Raji (cell line): ENCODE measurements around the gene SRRM4.

Experiments used
- POLR2A ChIP-seq: IDR thresholded peaks from 2 replicates; pipeline ENCODE4 v1.6.1; 2011; ENCODE audit warnings: low read depth, low read length, control low read depth; ENCODE audit not compliant: insufficient read depth

The SRRM4 gene

DNA sequence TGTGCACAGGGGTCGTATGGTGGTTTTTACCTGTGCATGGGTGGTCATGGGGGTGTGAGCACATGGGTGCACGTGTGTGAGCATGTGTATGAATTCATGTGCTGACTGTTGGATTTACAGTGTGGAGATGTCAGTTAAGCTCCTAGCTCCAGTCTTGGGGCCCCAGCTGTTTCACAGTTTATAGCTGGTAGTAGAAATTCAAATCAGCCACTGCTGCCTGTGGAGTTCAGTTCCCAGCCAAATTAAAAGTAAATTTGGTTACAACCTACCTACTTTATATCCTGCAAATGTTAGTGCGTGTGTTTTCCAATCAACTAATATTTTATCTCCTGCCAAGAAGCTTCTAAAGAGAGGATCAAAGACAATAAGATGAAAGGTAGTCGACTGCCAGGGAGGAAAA lies 141.4 kb downstream of the SRRM4 start:
- no peak for TF ChIP-seq POLR2A

DNA sequence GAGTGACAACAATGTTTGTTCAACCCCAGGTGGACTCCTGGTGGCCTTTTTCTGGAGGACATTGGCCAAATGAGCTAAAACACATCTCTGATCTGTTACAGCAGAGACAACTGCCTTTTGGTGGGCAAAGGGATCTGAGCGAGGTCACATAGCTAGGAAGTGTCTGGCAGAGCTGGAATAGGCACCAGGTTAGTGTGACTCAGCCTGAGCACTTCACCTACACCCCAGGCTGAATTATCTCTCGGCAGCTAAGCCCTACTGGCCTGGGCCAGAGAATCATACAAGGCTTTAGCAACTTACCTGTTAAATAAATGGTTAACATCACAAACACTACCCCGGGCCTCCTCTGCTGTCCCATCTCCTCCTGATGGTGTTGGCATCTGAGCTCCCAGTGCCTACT lies 147.2 kb downstream of the SRRM4 start:
- TF ChIP-seq POLR2A, result no peak

DNA sequence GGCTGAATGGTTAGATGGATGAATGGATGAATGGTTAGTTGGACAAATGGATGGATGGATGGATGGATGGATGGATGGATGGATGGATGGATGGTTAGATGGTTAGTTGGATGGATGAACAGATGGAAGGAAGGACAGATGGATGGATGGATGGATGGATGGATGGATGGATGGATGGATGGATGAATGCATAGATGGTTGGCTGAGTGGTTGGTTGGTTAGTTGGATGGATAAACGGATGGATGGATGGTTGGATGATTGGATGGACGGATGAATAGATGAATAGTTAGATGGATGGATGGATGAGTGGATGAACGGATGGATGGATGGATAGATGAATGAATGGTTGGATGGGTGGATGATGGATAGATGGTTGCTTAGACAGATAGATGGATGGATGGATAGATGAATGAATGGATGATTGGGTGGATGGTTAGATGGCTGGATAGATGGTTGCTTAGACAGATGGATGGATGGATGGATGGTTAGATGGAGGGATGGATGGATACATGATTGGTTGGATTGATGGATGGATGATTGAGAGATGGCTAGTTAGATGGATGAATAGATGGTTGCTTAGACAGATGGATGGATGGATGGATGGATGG lies 148.6 kb downstream of the SRRM4 start:
- no peak for TF ChIP-seq POLR2A

DNA sequence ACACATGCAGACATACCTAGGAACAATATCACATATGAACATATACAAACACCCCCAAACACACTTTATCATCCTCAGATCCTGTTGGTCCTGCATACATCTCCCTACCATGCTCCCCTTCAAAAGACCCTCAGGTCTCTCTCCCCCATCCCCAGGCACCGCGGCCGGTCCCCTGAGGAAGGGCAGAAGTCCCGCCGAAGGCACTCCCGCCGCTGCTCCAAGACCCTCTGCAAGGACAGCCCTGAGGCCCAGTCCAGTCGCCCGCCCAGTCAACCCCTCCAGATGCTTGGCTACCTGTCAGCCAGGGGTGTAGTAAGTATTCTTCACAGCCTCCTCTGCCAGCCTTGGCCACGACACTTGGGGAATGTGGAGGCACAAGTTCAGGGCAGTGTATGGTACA lies 149.2 kb downstream of the SRRM4 start:
- no peak for TF ChIP-seq POLR2A

DNA sequence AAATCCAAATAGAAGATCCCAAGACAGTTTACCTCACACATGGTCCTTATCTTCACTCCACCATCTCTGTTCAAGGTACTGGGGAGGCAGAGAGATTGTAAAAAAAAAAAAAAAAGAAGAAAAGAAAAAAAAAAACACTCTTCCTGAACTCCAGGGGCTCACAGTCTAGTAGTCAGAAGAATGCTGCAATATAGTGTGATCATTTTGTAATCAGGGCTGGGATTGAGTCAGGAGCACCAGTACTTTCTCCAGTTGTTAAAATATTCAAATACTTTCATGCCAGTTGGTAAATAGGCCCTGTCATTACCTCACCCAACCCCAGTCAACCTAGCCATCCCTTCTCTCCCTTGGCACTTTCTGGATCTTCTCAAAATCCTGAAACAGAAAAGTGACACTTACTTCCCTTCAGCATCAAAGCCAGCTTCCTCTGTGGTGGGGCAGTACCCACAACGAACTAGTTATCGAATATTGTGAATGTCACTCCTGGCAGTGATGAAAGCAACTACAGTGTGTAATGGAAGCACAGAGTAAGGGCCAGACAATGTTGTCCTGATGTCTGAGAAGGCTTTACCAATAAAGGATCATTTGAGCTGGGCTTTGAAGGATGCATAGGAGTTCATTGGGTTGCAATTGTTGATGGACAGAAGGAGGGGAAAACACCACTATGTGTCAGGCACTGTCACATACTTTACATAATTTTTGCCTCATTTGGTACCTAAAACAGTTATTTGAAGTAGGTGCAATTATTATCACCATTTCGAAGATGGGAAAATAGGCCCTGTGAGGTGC lies 153.1 kb downstream of the SRRM4 start:
- no peak for TF ChIP-seq POLR2A

DNA sequence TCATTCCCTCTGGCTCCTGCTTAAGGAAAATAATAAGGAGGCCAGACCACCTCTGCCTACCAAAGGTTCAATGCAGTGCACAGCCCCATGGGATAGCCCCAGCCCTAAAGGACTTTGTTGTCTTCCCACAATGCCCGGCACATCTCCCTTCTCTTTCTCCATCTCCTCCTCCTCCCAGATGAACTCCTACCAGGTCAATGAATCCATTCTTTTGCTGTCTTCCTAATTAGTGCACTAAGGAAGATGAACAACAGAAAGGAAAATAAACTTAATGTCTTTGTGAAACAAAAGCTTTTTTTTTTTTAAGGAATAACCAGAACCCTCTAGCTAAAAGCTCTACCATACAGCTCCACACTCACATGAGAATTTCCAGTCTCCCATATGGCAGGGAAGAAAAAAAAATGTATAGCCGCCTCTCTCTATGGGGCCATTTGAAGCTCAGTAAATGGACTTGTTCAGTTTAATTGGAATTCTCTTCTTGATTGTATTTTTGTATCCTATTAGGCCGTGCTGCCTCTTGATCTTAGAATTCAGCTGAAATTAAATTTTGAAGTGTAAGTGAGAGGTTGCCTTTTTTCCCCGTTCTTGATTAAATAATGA lies 155.6 kb downstream of the SRRM4 start:
- no peak for TF ChIP-seq POLR2A

DNA sequence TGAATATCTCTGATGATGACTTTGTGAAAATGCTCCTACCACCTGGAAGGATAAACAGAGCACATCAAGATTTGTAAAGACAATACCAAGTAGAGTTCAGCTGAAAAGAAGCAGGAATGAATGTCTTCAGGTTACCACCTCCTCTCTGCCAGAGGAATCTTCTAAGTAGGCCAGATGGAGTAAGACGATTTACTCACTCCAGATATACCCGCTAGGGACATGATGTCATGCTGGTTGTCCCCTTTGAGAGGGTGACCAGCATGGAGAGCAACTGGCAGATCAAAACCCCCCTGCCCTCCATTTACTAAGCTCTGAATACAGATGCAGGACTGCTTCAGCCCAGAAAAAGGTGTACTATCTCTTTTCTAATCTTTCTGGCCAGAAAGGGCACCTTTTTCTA lies 158.1 kb downstream of the SRRM4 start:
- TF ChIP-seq POLR2A, result no peak

DNA sequence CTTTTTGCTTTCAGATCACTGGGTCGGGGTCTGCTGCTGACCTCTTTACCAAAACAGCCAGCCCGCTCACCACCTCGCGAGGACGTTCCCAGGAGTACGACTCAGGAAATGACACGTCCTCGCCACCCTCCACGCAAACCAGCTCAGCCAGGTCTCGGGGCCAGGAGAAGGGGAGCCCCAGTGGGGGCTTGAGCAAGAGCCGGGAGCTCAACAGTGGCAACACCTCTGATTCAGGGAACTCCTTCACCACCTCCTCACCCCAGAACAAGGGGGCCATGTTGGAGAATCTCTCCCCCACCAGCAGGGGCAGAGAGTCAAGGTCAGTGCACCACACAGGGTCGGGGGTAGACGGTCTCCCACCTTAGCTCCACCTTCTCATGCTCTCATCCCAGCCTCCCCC lies 164.0 kb downstream of the SRRM4 start:
- no peak for TF ChIP-seq POLR2A

DNA sequence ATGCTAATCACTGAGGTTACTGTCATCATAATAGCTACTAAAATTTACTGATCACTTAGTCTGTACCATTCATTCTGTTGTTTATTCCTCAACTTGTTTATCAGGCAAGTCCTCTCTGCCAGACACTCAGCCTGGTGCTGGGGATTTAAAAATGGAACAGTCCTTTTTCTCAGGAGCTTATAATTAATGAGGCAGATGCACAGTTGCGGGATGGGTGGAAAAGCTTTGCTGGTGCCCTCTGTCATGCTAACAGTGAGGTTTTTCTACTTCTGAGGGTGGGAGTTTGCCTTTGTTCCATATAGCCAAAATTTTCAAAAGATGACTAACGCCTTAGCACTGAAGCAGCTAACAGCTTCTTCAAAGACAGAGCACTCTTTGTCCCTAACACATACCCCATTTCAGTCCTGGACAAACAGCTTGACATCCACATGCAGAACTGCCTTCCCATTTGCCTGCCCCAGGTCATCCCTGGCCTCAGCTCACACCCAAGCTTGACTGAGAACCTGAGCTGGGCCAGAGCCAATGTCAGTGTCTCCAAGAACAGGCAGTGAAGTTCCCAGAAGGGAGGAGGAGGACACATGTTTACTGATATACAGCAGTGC lies 166.6 kb downstream of the SRRM4 start:
- no peak for TF ChIP-seq POLR2A

DNA sequence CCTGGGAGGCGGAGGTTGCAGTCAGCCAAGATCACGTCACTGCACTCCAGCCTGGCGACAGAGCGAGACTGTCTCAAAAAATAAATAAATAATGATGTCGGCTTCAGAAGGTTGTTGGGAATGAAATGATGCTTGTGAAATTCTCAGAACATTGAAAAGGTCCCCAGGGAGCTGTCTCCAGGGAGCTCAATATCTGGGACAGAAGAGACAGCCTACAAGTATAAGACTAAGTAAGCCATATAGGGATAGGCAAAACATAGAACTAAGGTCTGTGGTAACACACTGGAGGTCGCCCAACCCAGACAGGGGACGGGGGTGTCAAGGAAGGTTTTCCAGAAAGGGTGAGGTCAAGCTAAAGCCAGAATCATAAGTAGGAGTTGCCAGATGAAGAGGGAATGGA lies 167.9 kb downstream of the SRRM4 start:
- no peak for TF ChIP-seq POLR2A

DNA sequence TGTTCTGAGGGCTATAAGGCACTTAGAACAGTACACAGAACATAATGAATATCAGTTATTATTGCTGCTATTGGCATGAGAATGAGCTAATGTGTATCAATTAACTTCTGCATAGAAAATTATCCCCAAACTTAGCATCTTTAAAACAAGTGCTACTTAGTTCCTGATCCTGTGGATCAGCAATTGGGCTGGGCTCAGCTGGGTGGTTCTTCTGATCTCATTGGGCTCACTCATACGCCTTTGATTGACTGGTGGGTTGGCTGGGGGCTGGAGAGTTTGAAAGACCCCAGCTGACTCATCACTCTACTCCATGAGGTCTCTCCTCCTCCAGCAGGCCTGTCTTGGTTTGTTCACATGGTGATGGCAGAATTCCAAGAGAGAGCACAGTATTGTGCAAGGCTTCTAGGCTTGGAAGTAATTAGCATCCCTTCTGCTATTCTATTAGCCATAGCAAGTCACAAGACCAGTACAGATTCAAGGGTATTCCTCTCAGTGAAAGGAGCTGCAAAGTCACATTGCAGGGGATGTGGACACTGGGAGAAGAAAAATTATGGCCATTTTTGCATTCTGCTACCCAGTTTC lies 170.2 kb downstream of the SRRM4 start:
- TF ChIP-seq POLR2A, result no peak

DNA sequence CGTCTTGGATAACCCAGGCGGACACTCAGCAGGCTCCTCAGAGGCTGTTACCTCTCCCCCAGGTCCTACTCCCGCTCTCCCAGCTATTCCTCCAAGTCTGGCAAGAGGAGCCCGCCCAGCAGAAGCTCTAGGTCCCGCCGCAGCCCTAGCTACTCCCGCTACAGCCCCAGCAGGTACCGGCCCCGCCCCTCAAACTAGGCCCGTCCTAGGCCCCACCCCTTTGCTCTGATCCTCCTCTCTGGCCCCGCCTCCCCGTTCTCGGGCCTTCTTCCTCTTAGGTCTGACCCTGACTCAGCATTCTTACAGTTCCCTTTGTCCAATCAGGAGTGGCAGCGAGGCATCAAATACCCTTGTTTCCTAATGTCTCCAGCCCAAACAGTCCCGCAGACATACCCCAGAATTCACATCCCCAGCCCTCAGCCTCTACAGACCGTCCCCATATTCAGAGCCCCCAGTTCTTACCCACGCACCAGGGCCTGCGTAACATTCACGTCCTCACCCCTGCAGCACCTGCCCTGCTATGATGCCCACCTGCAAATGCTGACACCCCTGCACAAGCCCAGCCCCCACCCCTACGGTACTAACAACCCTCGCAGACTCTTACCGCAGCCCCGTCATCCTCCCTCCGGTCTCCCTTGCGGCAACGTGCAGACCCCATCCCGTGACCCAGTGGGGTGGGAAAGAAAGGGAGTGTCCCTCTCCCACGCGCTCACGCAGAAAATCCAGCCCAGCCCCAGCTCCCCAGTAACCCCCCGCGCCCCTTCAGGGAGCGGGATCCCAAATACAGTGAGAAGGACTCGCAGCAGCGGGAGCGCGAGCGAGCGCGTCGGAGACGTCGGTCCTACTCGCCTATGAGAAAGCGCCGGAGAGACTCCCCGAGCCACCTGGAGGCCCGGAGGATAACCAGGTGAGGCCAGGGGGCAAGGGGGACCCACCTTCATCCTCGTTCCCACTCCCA lies 172.4 kb downstream of the SRRM4 start:
- TF ChIP-seq POLR2A, result no peak

DNA sequence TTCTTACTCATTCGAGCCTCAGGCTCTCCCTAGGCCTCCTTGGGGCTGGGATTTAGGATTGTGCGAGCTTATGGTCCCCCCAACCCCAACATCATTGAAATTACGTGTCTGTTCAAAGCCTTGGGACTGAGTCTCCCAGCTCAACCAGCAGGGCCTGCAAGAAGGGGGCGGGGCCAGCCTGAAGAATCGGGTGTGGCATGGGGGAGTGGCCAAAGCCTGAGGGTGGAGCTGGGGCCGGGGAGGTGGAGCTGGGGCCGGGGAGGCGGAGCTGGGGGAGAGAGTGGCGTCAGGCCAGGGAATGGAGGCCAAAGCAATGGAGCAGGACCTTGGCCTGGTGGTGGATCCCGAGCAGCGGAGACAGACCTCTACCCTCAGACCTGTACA lies 173.1 kb downstream of the SRRM4 start:
- TF ChIP-seq POLR2A, result no peak

DNA sequence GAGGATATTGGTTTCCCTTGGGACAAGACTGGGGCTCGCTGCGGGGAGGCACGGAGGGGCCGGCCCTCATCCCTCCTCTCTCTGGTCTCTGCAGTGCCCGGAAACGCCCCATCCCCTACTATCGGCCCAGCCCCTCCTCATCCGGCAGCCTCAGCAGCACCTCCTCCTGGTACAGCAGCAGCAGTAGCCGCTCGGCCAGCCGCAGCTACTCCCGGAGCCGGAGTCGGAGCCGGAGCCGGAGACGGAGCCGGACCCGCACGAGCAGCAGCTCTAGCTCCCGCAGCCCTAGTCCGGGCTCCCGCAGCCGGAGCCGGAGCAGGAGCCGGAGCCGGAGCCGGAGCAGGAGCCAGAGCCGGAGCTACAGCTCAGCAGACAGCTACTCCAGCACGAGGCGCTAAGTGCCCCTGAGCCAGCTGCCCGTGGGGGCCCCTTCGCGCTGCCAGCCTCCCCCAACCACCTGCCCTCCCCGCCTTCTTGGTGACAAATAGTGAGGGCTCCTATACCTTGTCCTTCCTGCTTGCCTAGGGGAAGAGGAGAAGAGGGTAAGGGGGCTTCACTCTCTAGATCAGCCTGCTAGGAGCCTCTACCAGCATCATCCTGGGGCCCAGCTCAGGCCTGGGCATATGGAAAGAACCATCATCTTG lies 175.2 kb downstream of the SRRM4 start:
- TF ChIP-seq POLR2A, result no peak
